ENCODE data around the gene CD200R1.

The CD200R1 gene

GRCh38 chr3:112884678-112885290 lies 90.1 kb downstream of the CD200R1 start:
- no peak for DNase-seq

- DNase-seq = no peak
Observed at GRCh38 chr3:112881891-112882290, 93.0 kb downstream of the CD200R1 start.

DNA sequence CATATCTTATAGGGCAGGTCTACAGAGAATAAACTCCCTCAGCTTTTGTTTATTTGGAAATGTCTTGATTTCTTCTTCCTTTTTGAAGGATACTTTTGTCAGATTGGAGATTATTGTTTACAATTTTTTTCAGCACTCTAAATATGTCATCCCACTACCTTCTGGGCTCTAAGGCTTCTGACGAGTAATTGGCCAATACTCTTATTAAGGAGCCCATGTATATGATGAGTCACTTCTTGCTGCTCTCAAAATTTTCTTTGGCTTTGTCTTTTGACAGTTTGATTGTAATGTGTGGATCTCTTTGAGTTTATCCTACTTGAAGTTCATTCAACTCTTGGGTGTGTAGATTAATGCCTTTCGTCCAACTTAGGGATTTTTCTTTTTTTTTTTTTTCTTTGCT lies 99.3 kb downstream of the CD200R1 start:
- no peak for DNase-seq

GRCh38 chr3:112874725-112875124 lies 100.2 kb downstream of the CD200R1 start:
- DNase-seq = no peak

- DNase-seq = no peak
Observed at GRCh38 chr3:112873632-112874031, 101.3 kb downstream of the CD200R1 start.

DNA sequence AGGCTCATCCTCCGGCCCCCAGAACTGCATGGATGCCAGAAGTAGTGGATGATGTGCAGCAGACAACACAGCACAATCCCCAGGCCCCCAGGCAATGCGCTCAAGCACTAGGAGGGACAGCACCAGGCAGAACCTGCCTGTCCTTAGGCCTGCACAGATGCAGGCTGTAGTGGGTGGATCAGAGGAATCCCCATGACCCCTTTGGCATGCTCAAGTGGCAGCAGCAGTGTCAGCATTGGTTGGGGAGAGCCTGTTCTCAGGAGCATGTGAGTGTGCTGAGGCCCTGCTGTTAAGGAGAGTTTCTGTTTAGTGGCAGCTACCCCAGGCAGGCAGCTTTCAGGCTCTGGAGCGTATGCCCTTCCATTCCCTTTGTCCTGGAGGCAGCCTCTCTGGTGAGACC lies 103.2 kb downstream of the CD200R1 start:
- DNase-seq = no peak

Measured in CD4-positive, alpha-beta T cell treated with Interferon gamma for 1 hour (primary cell).